Stimulated activated naive B cell treated with anti-CD40 and anti-IgM and Interleukin-4, amounts not matched to agents 10 μg/mL and 1 μg/mL and 100 μg/mL, for 72 hours (primary cell): ENCODE results near the gene TRIM64C.
"Not testable (repeated sequence)": the region's sequence is repeated elsewhere in the genome, so short reads cannot be mapped to it uniquely, and the experiment has no call there.

Experiments
- ATAC-seq, 2 donors: fragments of 150-1000 bp; cut with Tn5 transposase; replicated peaks; 2 replicates each; pipeline ENCODE4 v1.10.0; 2021; ENCODE audit warnings: moderate library complexity in 1 of 2
- DNase-seq: peaks from one replicate; pipeline ENCODE4 v3.0.0; 2021
- H3K27ac Mint-ChIP-seq: one replicate; pipeline ENCODE4 v1.8.0; 2022; ENCODE audit warnings: mild to moderate bottlenecking, mixed read lengths
- H3K27me3 Mint-ChIP-seq, 2 donors: one replicate each; pipeline ENCODE4 v1.8.0; 2022; ENCODE audit warnings: mixed read lengths in 2 of 2
- H3K36me3 Mint-ChIP-seq, 2 donors: one replicate each; pipeline ENCODE4 v1.8.0; 2022; ENCODE audit warnings: mixed read lengths in 2 of 2, mild to moderate bottlenecking in 1 of 2
- H3K4me1 Mint-ChIP-seq, 2 donors: one replicate each; pipeline ENCODE4 v1.8.0; 2022; ENCODE audit warnings: mixed read lengths in 2 of 2, mild to moderate bottlenecking in 1 of 2
- H3K4me3 Mint-ChIP-seq, 2 donors: one replicate each; pipeline ENCODE4 v1.8.0; 2022; ENCODE audit warnings: mild to moderate bottlenecking in 2 of 2, mixed read lengths in 2 of 2, moderate library complexity in 1 of 2
- H3K9me3 Mint-ChIP-seq, 2 donors: one replicate each; pipeline ENCODE4 v1.8.0; 2022; ENCODE audit warnings: mixed read lengths in 2 of 2, mild to moderate bottlenecking in 1 of 2

Gene TRIM64C

GRCh38 chr11:49059012-49059411, at the start of gene TRIM64C:
Gene TRIM64C, minus strand, starts transcription at chr11:49059112. Its CDS starts 0 bp downstream, at chr11:49059112.
- not testable (repeated sequence) for DNase-seq, H3K9me3 Mint-ChIP-seq, H3K27me3 Mint-ChIP-seq, ATAC-seq, H3K36me3 Mint-ChIP-seq, H3K4me3 Mint-ChIP-seq, H3K4me1 Mint-ChIP-seq, H3K27ac Mint-ChIP-seq

- not testable (repeated sequence) for DNase-seq, H3K4me3 Mint-ChIP-seq, H3K36me3 Mint-ChIP-seq, ATAC-seq, H3K27me3 Mint-ChIP-seq, H3K4me1 Mint-ChIP-seq, H3K9me3 Mint-ChIP-seq, H3K27ac Mint-ChIP-seq
Observed at GRCh38 chr11:49102356-49102755, 43.4 kb upstream of the TRIM64C start.

- DNase-seq, ATAC-seq, H3K9me3 Mint-ChIP-seq, H3K4me1 Mint-ChIP-seq, H3K4me3 Mint-ChIP-seq, H3K36me3 Mint-ChIP-seq, H3K27ac Mint-ChIP-seq, H3K27me3 Mint-ChIP-seq: not testable (repeated sequence)
Observed at GRCh38 chr11:49069897-49070296, 11.0 kb upstream of the TRIM64C start.

GRCh38 chr11:49049821-49050220, 9.1 kb downstream of the TRIM64C start:
- not testable (repeated sequence) for DNase-seq, H3K27ac Mint-ChIP-seq, H3K9me3 Mint-ChIP-seq, H3K36me3 Mint-ChIP-seq, H3K4me1 Mint-ChIP-seq, ATAC-seq, H3K27me3 Mint-ChIP-seq, H3K4me3 Mint-ChIP-seq

- H3K4me3 Mint-ChIP-seq, H3K27ac Mint-ChIP-seq, DNase-seq, H3K36me3 Mint-ChIP-seq, H3K4me1 Mint-ChIP-seq, H3K9me3 Mint-ChIP-seq, H3K27me3 Mint-ChIP-seq, ATAC-seq: not testable (repeated sequence)
Observed at GRCh38 chr11:49048229-49048628, 10.7 kb downstream of the TRIM64C start.

GRCh38 chr11:49028523-49028922, 30.4 kb downstream of the TRIM64C start, which contains the start of gene TRIM49B:
Gene TRIM49B, plus strand, starts transcription at chr11:49028823. Its CDS starts 2,777 bp downstream, at chr11:49031600.
- not testable (repeated sequence) for ATAC-seq, DNase-seq, H3K27ac Mint-ChIP-seq, H3K4me1 Mint-ChIP-seq, H3K9me3 Mint-ChIP-seq, H3K36me3 Mint-ChIP-seq, H3K4me3 Mint-ChIP-seq, H3K27me3 Mint-ChIP-seq
